Epithelial cell of esophagus (primary cell): ENCODE measurements around the gene ZNF608.
A peak's percentile ranks its signal among the peaks of the same experiment; 100 is the strongest.

Experiments used
- DNase-seq: peaks from one replicate; pipeline ENCODE4 v3.0.0; 2010; ENCODE audit warnings: low read depth
- H3K4me3 ChIP-seq: 2 replicates; pipeline ENCODE4 v1.5.1; 2011; ENCODE audit warnings: mild to moderate bottlenecking, low read length, control low read depth
- TF ChIP-seq, protein P1 (sequence below): IDR thresholded peaks from 2 replicates; pipeline ENCODE4 v1.5.1; 2011; ENCODE audit warnings: low read depth, mild to moderate bottlenecking, low read length, control low read depth, inconsistent platforms; ENCODE audit not compliant: insufficient read depth; ENCODE audit errors: missing control alignments

The ZNF608 gene, protein sequence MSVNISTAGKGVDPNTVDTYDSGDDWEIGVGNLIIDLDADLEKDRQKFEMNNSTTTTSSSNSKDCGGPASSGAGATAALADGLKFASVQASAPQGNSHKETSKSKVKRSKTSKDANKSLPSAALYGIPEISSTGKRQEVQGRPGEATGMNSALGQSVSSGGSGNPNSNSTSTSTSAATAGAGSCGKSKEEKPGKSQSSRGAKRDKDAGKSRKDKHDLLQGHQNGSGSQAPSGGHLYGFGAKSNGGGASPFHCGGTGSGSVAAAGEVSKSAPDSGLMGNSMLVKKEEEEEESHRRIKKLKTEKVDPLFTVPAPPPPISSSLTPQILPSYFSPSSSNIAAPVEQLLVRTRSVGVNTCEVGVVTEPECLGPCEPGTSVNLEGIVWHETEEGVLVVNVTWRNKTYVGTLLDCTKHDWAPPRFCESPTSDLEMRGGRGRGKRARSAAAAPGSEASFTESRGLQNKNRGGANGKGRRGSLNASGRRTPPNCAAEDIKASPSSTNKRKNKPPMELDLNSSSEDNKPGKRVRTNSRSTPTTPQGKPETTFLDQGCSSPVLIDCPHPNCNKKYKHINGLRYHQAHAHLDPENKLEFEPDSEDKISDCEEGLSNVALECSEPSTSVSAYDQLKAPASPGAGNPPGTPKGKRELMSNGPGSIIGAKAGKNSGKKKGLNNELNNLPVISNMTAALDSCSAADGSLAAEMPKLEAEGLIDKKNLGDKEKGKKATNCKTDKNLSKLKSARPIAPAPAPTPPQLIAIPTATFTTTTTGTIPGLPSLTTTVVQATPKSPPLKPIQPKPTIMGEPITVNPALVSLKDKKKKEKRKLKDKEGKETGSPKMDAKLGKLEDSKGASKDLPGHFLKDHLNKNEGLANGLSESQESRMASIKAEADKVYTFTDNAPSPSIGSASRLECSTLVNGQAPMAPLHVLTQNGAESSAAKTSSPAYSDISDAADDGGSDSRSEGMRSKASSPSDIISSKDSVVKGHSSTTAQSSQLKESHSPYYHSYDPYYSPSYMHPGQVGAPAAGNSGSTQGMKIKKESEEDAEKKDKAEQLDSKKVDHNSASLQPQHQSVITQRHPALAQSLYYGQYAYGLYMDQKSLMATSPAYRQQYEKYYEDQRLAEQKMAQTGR (N-terminal part only)

DNA sequence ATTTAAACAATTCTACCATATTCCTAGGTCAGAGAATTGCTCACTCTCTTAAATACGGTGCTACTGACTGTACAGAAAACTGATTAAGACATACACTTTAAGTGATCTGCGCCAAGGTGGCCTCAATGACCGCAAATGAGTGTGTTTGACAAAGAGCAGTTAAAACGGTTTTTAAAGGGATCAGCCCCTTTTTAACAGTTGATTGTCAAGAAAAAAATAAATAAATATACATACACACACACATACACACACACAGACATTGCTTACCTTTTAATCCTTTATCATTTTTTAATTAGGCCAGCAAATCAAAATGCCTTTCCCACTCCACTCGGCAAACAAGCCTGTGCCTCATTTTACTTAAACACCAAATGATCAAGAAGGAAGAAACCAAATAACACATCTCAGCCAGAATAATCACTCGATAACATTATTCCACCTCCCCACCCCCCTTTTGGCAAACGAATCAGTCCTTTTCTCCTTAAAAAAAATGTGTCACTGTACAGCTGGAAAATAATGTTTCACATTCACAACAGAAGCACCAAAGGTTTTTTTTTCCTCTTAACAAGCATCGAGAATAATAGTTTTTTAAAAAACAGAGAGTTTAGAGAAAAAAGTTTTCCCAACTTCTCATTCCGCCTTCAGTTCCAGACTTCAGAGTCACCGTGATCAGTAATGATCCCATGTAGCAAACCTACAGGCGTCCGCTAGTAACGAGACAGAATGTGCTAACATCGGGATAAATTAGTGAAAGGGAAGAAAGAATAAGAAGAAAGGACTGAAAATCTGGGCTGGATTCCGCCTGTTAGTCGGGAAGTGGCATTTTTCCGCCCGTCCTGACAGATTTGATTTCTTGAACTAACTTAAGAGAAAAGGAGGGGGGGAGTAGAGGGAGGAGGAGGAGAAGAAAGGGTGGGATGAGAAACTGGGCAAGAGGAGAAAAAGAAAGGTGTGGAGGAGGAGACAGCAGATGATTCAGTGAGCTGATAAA is at the start of gene ZNF608:
Gene ZNF608 (minus strand): TSS at position 712 of the 988 bp plus-strand sequence. CDS start 1,650 bp downstream, outside the sequence.
- DNase-seq: peak; percentile 64
- H3K4me3 ChIP-seq: peak within 1 kb of the TSS; percentile 84
- TF ChIP-seq, protein P1, sequence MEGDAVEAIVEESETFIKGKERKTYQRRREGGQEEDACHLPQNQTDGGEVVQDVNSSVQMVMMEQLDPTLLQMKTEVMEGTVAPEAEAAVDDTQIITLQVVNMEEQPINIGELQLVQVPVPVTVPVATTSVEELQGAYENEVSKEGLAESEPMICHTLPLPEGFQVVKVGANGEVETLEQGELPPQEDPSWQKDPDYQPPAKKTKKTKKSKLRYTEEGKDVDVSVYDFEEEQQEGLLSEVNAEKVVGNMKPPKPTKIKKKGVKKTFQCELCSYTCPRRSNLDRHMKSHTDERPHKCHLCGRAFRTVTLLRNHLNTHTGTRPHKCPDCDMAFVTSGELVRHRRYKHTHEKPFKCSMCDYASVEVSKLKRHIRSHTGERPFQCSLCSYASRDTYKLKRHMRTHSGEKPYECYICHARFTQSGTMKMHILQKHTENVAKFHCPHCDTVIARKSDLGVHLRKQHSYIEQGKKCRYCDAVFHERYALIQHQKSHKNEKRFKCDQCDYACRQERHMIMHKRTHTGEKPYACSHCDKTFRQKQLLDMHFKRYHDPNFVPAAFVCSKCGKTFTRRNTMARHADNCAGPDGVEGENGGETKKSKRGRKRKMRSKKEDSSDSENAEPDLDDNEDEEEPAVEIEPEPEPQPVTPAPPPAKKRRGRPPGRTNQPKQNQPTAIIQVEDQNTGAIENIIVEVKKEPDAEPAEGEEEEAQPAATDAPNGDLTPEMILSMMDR: peak; percentile 21

DNA sequence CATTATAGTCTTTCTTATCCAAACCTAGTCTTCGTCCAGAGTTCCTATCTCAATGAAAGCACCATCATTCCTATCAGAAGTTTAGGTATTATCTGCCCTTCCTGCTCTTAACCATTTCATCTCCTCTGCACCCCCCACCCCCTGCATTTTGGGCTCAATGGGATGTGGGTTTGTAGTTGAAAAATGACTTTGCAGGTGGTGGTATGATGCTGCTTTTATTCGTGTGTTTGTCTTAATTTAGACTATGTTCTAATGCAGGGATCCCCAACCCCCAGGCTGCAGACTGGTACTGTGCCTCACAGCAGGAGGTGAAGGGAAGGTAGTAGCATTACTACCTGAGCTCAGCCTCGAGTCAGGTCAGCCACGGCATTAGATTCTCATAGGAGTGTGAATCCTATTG is 49.4 kb upstream of the ZNF608 start:
- no peak overlapping the region for H3K4me3 ChIP-seq
- TF ChIP-seq, protein P1: no peak
- no peak for DNase-seq

DNA sequence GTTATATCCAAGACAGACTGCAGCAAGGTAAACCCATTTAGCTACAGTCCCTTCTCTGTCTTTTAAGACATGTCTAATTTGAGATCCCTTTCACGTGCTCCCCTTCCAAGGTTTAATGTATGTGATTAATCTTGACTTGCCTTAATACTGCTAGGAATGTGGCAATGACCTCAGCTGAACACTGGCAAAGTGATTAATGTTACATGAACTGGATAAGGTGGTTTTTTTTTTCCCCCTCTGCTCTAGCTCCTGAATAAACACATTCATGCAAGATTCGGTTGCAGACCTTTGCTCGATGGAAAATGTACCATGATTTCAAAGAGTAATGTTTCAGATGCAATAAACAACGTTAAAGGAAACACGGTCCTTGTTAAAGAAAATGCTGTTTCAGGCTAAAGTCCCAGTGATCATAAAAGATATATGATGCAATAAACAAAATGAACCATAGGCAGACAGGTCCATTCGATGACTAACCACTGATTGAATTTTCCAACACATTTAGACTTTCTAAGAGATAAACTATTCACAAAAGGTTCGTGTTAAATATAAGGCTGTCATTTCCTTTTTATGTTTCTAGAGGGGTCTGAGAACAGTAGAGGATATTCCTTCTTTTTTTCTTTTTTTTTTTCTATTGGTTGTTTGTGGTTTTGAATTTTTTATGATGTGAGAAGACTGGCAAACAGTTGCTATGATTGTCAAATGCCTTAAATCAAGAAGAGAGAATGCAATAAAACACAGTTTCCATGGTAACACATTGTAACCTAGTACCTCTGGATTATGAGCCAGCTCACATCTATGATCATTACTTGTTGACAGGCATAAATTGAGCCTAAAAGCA is 44.7 kb upstream of the ZNF608 start:
- peak; percentile 82 for DNase-seq
- TF ChIP-seq, protein P1: no peak

DNA sequence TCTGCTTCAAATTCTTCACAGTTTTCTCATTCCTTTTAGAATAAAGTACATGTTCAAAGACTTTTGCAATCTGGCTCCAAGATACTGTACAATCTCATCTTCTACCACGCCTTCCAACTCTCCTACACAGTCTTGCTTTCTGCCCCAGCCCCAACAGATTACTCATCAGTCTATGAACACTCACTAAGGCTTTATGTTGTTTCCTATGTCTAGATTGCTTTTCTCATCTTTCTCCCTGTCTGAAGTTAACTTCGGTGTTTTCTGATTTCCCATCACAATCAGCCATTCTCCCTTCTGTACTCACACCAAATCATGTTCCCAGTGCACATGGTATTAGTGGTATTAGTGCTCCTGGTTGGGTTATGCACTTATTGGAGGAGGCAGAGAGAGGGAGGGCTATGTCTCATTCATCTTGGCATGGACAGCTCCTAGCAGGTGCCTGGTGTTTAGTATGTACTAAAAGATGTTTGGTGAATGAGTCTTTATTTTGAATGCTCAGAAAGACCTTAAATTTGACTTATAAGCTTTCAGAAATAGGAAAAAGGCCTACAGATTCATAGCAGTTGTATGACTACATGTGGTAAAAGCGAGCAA is 44.0 kb upstream of the ZNF608 start:
- DNase-seq: peak; percentile 80
- TF ChIP-seq, protein P1: no peak
- H3K4me3 ChIP-seq: no peak overlapping the region

More for the DNA sequence above, 44.7 kb upstream of the ZNF608 start:
- no peak overlapping the region for H3K4me3 ChIP-seq

DNA sequence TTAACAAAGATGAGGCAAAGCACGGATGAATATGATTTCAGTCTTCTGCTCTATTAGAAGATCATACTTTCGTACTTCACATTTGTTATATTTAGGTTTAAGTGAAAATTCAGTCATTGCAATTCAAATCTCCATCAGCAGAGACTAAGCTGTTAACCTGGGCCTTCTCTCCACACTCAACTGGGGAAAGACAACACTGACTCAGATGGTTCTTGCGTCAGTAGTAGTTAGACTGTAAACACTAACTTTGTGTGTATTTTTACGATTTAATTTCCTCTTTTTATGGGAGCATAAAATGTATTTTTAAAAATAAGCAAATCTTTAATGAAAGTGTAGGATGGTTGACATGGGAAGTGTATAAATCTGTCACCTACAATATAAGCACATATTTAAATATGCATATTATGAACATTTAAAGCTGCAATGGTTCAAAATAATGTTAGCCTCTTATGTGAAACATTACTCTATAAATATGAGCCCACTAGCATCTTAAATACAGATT is 42.7 kb upstream of the ZNF608 start:
- DNase-seq: peak; percentile 47
- TF ChIP-seq, protein P1: no peak
- no peak overlapping the region for H3K4me3 ChIP-seq
